Activated CD4-positive, CD25-positive, alpha-beta regulatory T cell (primary cell): ENCODE results near the gene PRRX1.

ENCODE experiments used
- DNase-seq, 4 experiments: peaks; one replicate each; lab custom pipeline; 2025; lab: John Stamatoyannopoulos, UW

PRRX1 gene

DNA sequence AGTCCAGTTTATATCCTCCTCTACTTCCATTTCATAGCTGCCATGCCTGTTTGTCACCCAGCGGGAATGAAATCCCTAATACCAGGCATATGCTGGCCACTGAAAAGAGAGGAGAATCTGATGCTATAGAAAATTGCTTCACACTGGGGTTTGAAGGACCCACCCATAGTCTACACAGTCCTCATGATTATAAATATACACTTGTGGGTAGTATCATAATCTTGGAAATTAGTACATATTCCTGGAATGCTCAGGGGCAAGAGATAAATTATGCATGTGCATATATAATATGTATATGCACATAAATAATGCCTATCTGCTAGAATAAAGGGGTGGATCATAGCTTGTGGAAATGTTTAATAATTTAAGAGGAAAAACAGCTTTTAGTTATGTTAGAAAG lies 105.8 kb downstream of the PRRX1 start:
- no peak for DNase-seq

DNA sequence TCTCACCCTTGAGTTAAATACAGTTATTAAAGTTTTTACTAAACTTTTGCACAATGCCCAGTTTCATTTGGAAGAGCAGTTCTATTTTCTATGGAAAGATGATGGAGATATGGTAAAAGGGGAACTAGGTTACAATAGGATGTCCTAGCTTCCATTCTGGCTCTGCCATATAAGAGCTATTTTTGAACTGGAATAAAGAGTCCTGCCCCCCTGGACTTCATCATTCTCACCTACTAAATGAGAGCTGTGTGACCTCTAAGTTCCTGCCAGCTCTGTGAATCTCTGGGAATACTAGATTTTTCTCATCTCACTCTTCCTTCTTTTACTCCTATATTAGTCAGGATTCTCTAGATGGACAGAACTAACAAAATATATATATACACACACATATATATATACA lies 106.3 kb downstream of the PRRX1 start:
- no peak for DNase-seq

DNA sequence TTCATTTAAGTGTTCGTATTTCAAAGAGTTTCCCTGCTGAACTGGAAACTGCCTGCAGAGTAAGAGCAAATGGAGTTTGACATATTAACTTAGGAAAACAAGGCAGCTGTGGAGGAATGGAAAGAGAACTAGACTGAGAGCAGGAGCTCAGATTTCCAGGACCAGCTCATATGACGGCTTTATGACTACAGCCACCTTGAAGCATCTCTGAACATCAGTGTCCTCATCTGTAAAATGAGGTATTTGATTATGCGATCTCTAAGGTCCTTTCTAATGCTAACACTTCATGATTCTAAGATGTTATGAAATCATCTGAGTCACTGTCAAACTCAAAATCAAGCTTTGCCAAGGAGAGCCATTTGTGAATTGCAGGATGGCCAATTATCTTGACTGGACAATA lies 112.3 kb downstream of the PRRX1 start:
- no peak for DNase-seq

GRCh38 chr1:170776777-170777176 lies 112.8 kb downstream of the PRRX1 start:
- no peak for DNase-seq
